GM18870 (cell line): ENCODE results near the gene TMEM132E.
"Not testable (repeated sequence)": the region's sequence is repeated elsewhere in the genome, so short reads cannot be mapped to it uniquely, and the experiment has no call there.

Experiments used
- ATAC-seq: cut with Tn5 transposase; IDR thresholded peaks from one replicate; pipeline ENCODE4 v1.9.1; 2021; ENCODE audit warnings: moderate library complexity; ENCODE audit not compliant: unreplicated experiment

The TMEM132E gene, protein sequence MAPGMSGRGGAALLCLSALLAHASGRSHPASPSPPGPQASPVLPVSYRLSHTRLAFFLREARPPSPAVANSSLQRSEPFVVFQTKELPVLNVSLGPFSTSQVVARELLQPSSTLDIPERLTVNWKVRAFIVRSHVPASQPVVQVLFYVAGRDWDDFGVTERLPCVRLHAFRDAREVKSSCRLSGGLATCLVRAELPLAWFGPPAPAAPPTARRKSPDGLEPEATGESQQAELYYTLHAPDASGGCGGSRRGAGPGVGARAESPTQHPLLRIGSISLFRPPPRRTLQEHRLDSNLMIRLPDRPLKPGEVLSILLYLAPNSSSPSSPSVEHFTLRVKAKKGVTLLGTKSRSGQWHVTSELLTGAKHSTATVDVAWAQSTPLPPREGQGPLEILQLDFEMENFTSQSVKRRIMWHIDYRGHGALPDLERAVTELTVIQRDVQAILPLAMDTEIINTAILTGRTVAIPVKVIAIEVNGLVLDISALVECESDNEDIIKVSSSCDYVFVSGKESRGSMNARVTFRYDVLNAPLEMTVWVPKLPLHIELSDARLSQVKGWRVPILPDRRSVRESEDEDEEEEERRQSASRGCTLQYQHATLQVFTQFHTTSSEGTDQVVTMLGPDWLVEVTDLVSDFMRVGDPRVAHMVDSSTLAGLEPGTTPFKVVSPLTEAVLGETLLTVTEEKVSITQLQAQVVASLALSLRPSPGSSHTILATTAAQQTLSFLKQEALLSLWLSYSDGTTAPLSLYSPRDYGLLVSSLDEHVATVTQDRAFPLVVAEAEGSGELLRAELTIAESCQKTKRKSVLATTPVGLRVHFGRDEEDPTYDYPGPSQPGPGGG (N-terminal part only)

DNA sequence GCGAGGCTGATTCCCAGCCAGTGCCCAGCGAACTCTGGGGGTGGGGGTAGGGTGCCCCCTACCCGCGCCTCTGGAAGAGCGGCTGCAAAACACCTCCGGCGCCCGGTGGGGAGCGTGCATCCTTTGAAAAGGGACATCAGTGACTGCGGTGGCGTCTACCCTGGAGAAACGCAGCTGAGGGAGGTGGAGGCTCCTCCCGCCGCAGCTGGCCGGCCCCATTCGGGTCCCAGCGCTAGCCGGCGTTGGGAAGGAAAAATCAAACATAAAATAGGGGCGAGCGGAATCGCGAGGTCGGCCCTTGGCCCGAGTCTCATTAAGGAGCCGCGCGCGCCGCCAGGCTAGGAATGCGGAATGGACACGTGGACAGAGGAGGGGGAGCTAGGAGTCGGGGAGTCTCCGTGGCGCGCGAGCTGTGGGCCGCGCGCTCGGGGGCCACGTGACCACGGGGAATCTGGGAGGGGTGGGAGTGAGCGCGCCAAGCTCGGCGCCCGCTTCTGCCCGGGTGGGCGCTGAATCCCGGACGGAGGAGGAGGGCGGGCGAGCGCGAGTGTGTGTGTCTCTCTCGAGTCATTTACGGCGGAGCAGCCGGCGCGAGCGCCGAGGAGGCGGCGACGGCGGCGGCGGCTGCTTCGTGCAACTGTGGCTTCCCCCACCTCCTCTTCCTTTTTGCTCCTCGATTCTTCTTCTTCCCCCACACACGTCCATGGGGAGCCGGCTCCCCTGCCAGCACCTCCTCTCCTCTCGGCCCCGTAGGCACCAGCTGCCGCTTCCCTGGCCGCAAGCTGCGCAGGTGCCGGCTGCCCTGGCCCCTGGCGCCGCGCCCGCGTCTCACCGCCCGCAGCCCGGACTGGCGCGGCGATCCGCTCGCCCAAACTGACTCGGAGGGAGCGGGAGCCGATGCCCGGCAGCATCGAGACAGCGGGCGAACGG lies at the start of gene TMEM132E:
Gene TMEM132E, plus strand, starts transcription at position 566 of the 930 bp plus-strand sequence. CDS start 1,495 bp downstream, outside the sequence.
- ATAC-seq: no peak

DNA sequence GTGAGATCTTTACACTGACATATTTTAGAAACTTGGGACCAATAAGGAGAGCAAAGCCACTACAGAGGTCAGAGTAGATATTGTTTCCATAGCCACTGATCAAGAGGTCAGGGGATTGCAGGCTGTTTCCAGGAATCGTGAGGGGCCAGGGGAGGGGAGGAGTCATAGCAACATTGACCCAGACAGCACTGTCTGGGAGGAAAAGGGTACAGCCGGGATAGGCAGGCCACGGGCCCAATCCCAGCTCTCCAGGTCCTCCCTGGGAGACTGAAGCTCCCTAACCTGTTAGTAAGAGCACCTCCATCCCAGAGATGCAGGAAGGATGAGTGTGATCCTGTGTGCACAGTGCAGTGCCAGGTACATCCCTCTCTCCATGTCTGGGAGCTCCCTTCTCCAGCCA lies 48.5 kb upstream of the TMEM132E start:
- ATAC-seq: no peak

DNA sequence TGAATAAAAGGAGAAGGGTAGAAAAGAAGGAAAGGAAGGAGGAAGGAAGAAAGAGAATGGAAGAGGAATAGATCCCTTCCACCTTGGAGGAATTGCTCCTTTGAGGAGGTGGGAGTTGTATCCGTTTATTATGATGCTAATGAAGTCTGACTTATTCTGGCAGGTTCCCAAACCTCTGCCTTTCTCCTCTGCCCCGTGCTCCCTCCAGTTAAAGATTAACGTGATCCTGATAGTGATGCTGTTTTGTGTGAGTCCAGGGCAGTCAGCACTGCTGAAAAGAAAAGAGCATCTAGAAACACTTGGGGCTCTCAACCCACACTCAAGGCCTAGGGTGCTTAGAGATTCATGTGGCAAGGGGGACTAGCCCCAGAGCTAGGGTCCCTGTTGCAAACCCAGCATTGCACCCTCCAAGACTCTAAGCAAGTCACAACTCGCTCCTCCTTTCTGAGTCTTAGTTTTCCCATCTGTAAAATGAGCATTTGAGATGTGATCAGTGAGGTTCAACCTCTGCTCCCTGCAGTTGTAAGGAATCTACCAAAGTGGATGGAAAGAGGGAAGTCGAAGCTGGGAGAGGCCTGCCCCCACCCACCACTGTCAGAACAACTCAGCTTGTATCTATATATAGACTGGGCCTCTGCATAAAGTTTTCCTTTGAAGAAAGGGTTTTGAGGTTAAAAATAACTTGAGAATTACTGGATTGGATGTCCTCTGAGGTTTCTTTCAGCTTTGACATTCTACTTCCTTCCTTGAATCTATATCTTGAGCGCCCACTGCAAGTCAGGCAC lies 46.9 kb upstream of the TMEM132E start:
- no peak for ATAC-seq

DNA sequence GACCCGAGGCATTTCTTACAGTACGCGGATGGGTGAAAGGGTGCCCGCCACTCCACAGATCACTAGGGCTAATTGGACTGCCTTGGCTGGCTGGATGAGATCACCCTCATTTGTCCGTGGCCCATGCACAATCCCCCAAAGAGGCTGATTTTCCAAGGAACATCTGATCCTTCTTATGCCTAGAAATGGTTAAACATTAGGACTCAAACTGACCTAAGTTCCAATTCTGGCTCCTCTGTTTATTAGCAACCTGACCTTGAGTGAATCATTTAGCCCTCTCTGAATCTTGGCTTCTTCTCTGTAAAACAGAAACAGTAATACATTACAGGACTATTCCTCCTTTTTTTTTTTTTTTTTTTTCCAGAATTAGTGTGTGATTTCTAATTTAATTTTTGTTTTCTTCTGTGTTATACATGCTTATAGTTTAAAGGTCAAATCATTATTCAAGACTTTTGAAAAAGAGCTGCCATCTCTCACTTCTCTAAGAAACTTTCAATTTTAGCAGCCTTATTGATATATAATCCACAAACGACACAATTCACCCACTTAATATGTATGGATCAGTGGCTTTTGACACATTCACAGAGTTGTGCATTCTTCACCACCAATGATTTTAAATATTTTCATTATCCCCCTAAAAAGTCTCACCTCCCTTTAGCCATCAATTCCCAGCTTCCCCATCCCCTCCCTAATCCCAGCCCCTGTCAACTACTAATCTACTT lies 45.4 kb upstream of the TMEM132E start:
- no peak for ATAC-seq

DNA sequence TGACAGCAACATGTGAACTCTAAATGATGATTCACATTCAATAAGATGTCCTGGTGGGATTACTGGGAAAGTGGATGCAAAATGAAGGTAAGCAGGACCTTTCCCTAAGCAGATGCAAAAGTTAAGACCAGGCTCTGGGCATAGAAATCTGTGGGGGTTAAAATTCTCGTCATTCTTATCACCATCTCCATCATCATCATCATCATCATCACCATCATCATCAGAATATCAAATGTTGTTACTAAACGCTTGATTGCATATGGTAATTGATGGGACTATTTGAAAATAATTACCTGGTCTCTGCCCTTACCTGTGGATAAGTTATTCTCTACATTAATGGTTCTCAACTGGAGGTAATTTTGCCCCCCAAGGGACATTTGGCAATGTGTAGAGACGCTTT lies 41.9 kb upstream of the TMEM132E start:
- ATAC-seq: no peak

DNA sequence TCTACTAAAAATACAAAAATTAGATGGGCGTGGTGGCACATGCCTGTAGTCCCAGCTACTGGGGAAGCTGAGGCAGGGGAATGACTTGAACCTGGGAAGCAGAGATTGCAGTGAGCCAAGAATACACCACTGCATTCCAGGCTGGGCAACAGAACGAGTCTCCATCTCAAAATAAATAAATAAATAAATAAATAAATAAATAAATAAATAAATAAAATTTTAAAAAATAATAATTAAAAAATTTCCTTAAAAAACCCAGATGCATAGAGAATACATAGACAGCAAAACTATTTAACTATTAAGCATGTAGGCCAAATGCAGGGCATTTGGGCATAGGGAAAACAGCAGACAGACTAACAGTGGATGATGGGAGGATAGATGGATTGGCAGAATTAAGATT lies 40.8 kb upstream of the TMEM132E start:
- not testable (repeated sequence) for ATAC-seq

DNA sequence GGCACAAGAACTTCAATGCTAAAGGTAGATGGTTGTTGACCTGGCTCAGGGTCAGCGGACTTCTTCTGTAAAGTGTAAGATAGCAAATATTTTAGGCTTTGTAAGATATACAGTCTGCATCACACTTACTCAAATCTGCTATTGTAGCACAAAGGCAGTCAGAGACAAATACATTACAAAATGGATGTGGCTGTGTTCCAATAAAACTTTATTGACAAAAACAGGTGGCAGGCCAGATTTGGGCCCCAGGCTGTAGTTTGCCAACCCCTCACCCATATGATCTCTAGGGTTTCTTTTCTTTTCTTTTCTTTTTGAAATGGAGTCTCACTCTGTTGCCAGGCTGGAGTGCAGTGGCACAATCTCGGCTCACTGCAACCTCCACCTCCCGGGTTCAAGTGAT lies 39.5 kb upstream of the TMEM132E start:
- ATAC-seq: no peak

DNA sequence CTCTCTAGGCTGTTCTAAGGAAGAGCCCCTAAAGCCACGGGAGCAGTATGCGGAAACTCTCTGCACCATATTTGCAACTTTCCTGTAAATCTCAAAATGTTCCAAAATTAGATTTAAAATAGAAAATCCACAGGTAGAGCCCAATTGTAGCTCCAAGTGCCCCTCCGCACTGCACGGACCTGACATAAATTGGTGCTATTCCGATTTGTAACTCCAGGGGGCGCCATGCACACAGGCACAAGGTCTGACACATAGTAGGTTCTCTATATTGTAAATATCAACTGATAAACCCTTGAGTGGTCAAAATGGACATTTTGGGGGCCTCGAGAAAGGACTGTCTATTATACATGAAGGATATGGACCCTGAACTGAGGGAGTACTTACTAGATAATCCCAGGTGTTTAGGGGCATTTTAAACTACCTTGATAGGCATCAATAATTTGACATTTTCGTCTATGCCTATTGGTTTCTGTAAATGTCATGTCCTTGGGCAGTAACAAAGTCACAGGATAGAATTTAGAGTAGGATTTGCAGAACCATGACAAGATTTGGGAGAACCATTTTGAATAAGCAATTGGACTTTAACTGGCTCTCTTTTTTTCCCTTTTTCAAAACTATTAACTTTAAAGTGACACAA lies 36.6 kb upstream of the TMEM132E start:
- ATAC-seq: no peak

DNA sequence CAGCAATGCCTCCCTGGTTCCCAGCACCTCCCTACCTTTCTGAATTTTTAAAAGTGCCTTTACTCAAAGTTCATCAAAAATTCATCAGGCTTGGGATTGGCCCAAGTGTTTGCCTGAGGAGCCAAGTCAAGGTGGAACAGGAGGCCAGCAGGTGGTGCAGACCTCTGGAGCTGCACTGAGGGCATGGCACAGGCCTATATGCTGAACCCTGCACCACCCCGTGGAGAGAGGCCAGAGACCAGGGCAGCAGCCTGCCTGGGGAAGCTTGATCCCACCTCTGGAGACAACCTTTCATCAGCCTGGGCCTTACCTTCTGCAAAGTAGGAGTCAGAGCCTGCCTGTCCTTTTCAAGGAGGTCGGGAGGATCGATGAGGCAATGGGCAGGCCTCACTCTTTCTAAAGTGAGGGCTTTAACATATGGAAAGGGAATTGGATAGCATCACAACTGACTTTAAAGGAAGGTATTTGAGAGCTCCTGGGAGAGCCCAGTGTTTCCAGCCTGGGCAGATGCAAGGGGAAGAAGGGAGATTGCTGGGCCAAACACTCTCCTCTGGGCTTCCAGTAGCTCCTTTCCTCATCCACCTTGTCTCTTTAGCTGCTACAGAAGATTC lies 31.8 kb upstream of the TMEM132E start:
- ATAC-seq: no peak

DNA sequence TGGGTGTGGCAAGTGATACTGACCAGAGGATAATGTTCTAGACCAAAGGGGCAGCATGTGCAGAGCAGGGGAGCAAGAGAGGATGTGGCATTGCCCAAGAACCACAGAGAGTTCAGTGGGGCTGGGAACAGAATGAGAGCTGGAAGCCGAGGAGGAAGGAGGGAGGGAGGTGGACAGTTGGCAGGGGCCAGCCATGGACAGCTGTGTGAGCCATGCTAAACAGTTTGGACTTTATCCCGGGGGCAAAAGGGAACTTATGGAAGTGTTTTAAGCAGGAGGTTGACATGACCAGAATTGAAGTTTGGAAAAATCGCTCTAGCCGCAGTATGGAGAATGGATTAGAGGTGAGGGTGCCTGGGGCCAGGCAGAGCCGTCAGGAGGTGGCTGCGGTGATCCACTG lies 29.4 kb upstream of the TMEM132E start:
- ATAC-seq: no peak

DNA sequence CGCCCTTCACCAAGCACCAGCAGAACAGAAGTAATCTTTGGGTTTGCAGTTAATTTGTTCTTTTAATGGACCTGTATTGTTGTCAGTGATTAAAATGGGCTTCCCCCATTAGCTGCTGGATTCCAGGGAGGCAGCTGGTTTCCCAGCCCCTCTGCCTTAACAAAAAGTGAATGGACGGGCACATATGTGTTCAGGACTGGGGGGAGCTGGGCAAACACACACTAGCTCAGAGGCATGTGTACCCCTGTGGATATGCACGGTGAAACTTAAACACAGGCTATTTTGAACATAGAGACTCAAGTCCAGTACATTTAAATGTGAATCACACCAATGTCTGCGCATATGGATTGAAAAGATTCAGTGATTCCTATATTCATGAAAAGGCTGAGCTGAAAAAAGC lies 25.5 kb upstream of the TMEM132E start:
- no peak for ATAC-seq

DNA sequence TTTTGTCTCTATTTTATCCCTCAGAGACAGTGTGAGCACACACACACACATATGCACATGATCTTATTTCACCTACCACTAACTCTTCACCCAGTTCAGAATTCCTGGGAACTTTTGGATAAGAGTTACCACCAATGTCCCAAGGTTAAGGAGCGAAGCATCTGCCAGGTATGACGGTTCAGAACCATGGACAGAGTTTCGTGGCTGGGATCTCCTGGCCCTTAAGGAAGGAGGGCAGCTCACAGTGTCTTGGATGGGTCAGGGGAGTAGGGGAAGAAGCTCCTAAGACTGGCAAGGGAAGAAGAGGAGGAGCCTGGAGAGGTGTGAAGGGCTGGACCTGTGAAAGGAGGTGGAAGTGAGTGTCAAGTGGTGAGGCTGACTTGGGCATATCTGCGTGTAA lies 23.0 kb upstream of the TMEM132E start:
- ATAC-seq: no peak

DNA sequence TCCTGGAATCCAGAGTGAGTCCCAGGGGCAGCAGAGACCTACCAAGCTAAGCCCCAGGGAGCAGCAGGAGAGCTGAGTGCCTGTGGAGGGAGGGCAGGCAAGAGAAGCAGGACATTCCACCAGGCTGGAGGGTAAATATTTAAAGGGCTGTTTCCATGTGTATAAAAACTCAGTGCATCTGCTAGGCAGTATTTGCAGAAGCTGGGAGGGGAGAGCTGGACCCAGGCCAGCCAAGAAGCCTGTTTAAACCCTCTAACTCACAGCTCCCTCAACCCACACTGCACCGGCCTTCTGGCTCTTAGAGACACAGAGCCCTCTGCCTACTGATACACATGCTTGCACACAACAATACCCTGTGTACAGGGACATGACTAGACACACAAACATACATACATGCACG lies 22.5 kb upstream of the TMEM132E start:
- ATAC-seq: no peak

DNA sequence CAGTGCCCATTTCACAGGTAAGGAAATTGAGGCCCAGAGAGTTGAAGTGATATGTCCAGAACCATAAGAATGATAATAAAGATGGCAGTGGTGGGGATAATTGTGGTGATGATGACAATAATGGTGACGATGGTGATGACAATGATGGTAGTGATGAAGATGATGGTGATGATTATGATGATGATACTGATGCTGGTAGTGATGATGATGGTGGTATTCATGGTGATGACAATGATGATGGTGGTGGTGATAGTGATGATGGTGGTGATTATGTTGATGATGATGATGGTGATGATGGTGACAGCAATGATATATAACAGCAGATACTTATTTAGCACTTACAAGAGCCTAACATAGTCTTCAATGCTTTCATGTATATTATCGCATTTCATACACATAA lies 18.1 kb upstream of the TMEM132E start:
- no peak for ATAC-seq

DNA sequence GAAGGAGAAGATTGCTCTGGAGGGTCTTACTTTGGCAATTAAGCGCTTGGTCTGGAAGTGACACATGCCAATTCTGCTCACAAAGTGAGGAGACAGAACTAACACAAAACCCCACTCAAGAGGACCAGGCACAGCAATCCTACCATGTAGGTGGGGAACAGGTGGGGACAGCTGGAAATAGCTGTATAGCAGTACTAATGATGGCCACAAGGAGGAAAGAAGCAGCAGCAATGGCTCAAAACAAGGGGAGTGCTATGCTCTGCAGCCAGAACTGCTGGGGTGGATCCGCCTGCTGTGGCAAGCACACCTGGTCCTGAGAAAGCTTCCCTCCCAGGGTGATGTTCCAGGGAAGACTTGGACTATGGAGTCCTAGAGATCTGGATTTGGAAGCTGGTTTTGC lies 17.0 kb upstream of the TMEM132E start:
- no peak for ATAC-seq

DNA sequence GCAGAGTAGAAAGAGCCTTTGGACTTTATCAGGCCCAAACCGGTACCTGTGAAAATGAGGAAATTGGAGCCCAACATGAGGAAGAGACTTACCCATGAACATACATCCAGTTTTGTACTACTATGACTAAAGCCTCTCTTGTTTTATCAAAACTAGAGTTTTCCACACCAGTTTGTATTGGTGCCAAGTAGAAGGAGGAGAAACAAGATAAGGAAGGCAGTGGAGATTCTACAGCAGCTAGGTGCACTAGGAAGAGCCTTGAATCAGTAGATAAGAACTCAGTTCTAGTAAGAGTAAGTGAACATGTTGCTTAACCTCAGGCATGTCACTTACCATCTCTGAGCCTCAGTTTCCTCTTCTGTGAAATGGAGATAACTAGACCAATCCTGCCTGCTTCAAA lies 13.7 kb upstream of the TMEM132E start:
- ATAC-seq: no peak

DNA sequence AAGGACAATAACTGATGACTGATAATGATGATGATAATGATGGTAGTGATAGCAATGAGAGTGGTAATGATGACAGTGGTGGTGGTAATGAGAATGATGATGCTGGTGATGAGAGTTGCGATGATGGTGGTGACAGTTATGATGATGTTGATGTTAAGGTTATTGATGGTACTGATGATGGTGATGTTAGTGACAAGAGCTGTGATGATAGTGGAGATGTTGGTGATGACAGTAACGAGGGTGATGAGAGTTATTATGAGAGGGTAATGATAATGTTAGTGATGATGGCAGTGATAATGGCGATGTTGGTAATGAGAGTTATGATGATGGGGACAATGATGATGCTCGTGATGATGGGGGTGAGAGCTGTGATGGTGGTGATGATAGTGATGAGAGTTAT lies 13.2 kb upstream of the TMEM132E start:
- no peak for ATAC-seq

DNA sequence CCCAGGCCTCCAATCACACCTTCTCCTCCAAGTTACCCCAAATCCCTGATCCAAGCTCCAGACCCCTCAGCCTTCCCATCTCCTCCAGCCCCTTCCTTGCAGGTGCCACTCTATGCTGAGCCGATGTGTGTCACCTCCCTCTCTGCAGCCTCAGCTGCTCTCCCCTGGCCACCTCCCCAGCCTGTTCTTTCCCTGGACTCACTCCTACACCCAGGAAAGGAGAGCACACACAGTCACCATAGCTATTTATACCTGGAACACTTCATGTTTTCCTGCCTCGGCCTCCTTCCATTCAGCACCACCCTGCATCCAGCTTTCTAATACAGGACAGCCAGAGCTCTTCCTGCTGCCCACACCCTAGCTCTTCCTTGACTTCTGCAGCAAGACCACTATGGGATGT lies 12.5 kb upstream of the TMEM132E start:
- no peak for ATAC-seq
